Heart left ventricle (tissue), 13 donors: ENCODE results near the gene RAB3C.

Source experiments
- POLR2A ChIP-seq, 2 donors: fragments of 450-650 bp; IDR thresholded peaks; one replicate each; pipeline ENCODE4 v1.6.1; 2017; ENCODE audit warnings: antibody characterized with exemption in 2 of 2, mild to moderate bottlenecking in 2 of 2, moderate library complexity in 2 of 2
- TF ChIP-seq, protein P1 (sequence below), 12 donors: fragments of 200-600 bp; sonication (generic) in 4 of 12; IDR thresholded peaks; one replicate each; pipeline versions ENCODE4 v1.5.0 to v1.8.0; 2018 to 2022; ENCODE audit warnings: antibody characterized with exemption in 12 of 12, mild to moderate bottlenecking in 5 of 12
- donor health status: ischemic (EF 13 %, LVEDD 7.1; RV severe dilation, severe dysfunction).
- donor health status: DM: no; HTN: yes; CAD: no.
- donor health status: DM: no; HTN: no; CAD: no.
- donor health status: ischemic (EF 25% LVEDD 6.9; RV normal size, moderate dysfunction).
- donor health status: ischemic (EF 25% LVEDD 5.7; RV mildly dilated, moderate dysfunction).
- donor health status: ischemic (EF 35%, LVEDD 5.7; RV mildly dilated, moderate dysfunction).
- donor health status: nonischemic (EF 11% LVEDD 7.7; RV severe dilation, severe dysfunction).
- donor health status: DM: yes; HTN: yes; CAD: no.
- donor health status: PGD.
- donor health status: ischemic (EF 29% LVEDD 5.4; RV normal size, mild dysfunction).
- donor health status: nonischemic (EF 23%, LVEDD 6.1; RV moderate dilation, normal function).

DNA sequence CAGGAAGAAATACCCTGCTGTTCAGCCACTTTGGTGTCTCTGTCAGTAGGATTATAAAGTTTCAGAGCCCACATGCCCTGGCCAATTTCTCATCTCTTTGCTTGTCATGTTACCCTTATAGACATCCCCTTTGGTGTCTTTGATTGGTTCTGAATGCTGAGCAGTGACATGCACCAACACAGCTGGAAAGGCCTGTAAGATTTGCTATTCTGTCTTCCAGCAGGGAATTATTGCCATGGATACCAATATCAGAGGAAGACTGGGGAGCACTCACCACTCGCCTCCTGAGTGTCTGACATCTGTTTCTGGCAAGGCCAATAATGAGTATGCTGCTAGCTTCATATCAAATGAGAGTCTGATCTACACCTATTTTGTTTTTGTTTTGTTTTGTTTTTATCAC lies 34.4 kb downstream of the RAB3C start:
- TF ChIP-seq, protein P1, sequence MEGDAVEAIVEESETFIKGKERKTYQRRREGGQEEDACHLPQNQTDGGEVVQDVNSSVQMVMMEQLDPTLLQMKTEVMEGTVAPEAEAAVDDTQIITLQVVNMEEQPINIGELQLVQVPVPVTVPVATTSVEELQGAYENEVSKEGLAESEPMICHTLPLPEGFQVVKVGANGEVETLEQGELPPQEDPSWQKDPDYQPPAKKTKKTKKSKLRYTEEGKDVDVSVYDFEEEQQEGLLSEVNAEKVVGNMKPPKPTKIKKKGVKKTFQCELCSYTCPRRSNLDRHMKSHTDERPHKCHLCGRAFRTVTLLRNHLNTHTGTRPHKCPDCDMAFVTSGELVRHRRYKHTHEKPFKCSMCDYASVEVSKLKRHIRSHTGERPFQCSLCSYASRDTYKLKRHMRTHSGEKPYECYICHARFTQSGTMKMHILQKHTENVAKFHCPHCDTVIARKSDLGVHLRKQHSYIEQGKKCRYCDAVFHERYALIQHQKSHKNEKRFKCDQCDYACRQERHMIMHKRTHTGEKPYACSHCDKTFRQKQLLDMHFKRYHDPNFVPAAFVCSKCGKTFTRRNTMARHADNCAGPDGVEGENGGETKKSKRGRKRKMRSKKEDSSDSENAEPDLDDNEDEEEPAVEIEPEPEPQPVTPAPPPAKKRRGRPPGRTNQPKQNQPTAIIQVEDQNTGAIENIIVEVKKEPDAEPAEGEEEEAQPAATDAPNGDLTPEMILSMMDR (IDR thresholded peaks at IDR 0.05): no peak
- TF ChIP-seq POLR2A (IDR thresholded peaks at IDR 0.05): no peak
